Measurements from ENCODE around the gene SNTG2.

DNA sequence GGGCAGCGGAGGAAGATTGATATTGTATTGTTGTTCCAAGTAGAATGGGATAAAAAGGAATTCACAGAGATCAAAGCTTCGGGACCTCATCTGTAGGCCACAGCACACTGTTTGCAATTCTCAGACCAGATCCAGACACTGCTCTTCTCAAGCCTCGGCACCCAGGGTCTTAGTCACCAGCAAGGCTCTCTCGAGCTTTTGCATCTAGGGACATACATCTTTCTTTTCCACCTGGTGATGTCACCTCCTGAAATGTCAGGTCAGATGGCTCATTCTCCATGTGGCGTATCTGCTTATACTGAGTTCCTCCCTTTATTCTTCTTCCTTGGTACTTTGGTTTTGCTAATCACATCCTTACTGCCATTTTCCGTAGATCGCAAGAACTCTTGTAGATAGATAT, 42.9 kb upstream of the SNTG2 start:
- TF ChIP-seq POLR2A (IDR thresholded peaks at IDR 0.05): no peak
- TF ChIP-seq, protein P1, sequence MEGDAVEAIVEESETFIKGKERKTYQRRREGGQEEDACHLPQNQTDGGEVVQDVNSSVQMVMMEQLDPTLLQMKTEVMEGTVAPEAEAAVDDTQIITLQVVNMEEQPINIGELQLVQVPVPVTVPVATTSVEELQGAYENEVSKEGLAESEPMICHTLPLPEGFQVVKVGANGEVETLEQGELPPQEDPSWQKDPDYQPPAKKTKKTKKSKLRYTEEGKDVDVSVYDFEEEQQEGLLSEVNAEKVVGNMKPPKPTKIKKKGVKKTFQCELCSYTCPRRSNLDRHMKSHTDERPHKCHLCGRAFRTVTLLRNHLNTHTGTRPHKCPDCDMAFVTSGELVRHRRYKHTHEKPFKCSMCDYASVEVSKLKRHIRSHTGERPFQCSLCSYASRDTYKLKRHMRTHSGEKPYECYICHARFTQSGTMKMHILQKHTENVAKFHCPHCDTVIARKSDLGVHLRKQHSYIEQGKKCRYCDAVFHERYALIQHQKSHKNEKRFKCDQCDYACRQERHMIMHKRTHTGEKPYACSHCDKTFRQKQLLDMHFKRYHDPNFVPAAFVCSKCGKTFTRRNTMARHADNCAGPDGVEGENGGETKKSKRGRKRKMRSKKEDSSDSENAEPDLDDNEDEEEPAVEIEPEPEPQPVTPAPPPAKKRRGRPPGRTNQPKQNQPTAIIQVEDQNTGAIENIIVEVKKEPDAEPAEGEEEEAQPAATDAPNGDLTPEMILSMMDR (IDR thresholded peaks at IDR 0.05): no peak
- TF ChIP-seq POLR2AphosphoS5 (IDR thresholded peaks at IDR 0.05): no peak
- no peak for TF ChIP-seq EP300 (IDR thresholded peaks at IDR 0.05)
